ENCODE results near the gene VGLL2.

Gene VGLL2

GRCh38 chr6:117267766-117268534, 2.6 kb downstream of the VGLL2 start:
- no peak for TF ChIP-seq POU2F2 (IDR thresholded peaks at IDR 0.05; ENCODE audit: low read depth, low read length)
- no peak for TF ChIP-seq SPI1 (IDR thresholded peaks at IDR 0.05; ENCODE audit: low read depth, low read length)
- no peak for TF ChIP-seq POLR2AphosphoS5 (IDR thresholded peaks at IDR 0.05; ENCODE audit: low read depth, low read length)
- no peak for TF ChIP-seq TAF1 (IDR thresholded peaks at IDR 0.05; ENCODE audit: low read depth, low read length)
- TF ChIP-seq POLR2A (IDR thresholded peaks at IDR 0.05; ENCODE audit: low read depth, low read length), result no peak
- no peak for TF ChIP-seq PAX5 (IDR thresholded peaks at IDR 0.05; ENCODE audit: insufficient read depth, low read length, severe bottlenecking)
- no peak for FAIRE-seq
- no peak for DNase-seq (ENCODE audit: insufficient read length, low spot score)

DNA sequence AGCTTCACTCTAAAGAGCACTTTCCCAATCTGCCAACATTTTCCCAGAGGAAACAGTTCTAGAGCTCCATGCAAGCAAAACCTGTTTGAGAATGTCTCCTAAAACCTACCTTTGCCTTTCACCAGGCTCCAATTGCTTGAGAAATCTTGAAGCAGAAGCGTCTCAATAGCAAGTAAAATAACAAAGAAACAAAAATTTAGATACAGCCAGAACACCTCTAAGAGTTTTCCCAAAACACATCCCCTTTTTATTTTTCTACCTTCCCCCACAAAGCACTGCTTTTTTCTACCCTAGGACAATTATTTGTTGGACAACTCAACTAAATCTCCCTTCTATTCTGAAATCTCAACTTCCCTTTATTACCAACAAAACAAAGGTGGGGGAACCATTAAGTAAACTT, 3.6 kb downstream of the VGLL2 start:
- TF ChIP-seq SPI1 (IDR thresholded peaks at IDR 0.05; ENCODE audit: low read depth, low read length) (no peak), TAF1 (IDR thresholded peaks at IDR 0.05; ENCODE audit: low read depth, low read length) (no peak), POLR2A (IDR thresholded peaks at IDR 0.05; ENCODE audit: low read depth, low read length) (no peak), POU2F2 (IDR thresholded peaks at IDR 0.05; ENCODE audit: low read depth, low read length) (no peak), PAX5 (IDR thresholded peaks at IDR 0.05; ENCODE audit: insufficient read depth, low read length, severe bottlenecking) (no peak)
- FAIRE-seq (no peak), DNase-seq (ENCODE audit: insufficient read length, low spot score) (no peak)

GRCh38 chr6:117269638-117270054, 4.3 kb downstream of the VGLL2 start:
- no peak for FAIRE-seq
- TF ChIP-seq POU2F2 (IDR thresholded peaks at IDR 0.05; ENCODE audit: low read depth, low read length) (no peak), TAF1 (IDR thresholded peaks at IDR 0.05; ENCODE audit: low read depth, low read length) (no peak), SPI1 (IDR thresholded peaks at IDR 0.05; ENCODE audit: low read depth, low read length) (no peak), POLR2AphosphoS5 (IDR thresholded peaks at IDR 0.05; ENCODE audit: low read depth, low read length) (no peak), POLR2A (IDR thresholded peaks at IDR 0.05; ENCODE audit: low read depth, low read length) (no peak), PAX5 (IDR thresholded peaks at IDR 0.05; ENCODE audit: insufficient read depth, low read length, severe bottlenecking) (no peak)

GRCh38 chr6:117270055-117270842, 4.9 kb downstream of the VGLL2 start:
- FAIRE-seq (no peak), DNase-seq (ENCODE audit: insufficient read length, low spot score) (no peak)
- TF ChIP-seq POLR2A (IDR thresholded peaks at IDR 0.05; ENCODE audit: low read depth, low read length), result no peak

More at GRCh38 chr6:117269638-117270054, 4.3 kb downstream of the VGLL2 start:
- DNase-seq (ENCODE audit: insufficient read length, low spot score), result no peak

DNA sequence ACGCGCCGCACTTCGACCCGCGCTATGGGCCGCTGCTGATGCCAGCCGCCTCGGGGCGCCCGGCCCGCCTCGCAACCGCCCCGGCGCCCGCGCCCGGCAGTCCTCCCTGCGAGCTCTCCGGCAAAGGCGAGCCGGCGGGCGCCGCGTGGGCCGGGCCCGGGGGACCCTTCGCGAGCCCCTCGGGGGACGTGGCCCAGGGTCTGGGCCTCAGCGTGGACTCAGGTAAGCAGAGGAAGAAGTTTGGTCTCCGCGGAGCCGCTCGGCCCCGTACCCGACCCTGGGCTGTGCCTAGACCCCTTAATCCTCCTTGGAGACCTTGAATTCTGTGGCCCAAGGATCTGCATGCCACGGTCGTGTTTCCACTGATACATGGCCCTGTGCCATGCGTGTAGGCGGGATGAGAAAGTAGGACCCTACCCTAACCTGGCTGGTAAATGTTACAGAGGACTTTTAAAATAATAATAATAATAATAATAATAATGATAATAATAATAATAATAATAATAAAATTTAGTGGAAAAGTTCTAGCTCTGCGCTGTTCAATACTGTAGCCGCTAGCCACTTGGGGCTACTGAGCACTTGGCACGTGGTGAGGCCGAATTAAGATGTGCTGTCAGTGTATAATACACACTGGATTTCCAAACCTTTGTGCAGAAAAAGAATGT, 5.6 kb downstream of the VGLL2 start:
- FAIRE-seq, result no peak

DNA sequence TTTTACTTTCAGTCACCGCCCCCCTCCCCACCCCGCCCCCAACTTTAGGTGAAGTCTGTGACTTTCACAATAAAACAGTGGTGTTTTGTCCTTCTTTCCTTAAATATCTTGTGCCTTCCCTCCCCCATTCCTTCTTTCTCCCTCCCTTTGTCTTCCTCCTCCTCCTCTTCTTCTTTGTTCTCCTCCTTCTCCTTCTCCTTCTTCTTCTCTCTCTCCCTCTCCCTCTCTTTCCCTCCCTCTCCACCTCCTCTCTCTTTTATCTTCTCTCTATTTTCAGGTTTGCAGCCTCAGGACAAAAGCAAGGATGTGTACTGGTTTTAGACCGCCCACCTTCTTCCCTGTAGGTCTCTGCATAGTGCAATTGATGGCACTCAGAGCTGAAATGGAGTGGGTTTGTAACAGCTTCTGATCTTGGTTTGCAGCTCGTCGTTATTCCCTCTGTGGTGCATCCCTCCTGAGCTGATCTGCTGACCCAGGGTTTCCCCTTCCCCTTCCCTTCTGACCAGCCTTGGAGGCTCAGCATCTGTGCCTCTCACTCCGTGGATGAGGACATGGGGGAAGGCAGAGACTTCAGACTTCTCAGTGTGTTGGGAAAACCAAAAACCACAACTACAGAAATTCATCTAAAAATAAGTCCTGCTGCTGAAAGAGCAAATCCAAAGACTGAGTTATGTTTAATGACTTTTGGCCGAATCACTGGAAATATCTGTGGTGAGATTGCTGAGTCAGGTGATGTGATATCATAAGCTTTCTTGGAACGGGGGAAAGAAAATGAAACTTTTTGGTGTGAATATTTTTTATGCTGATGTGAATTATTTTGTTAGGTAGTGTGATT, 6.9 kb downstream of the VGLL2 start:
- TF ChIP-seq TAF1 (IDR thresholded peaks at IDR 0.05; ENCODE audit: low read depth, low read length) (no peak), POLR2AphosphoS5 (IDR thresholded peaks at IDR 0.05; ENCODE audit: low read depth, low read length) (no peak), POLR2A (IDR thresholded peaks at IDR 0.05; ENCODE audit: low read depth, low read length) (no peak), PAX5 (IDR thresholded peaks at IDR 0.05; ENCODE audit: insufficient read depth, low read length, severe bottlenecking) (no peak), POU2F2 (IDR thresholded peaks at IDR 0.05; ENCODE audit: low read depth, low read length) (no peak)
- FAIRE-seq, result no peak

More for the DNA sequence above, 5.6 kb downstream of the VGLL2 start:
- no peak for DNase-seq (ENCODE audit: insufficient read length, low spot score)
- TF ChIP-seq SPI1 (IDR thresholded peaks at IDR 0.05; ENCODE audit: low read depth, low read length) (no peak), POLR2AphosphoS5 (IDR thresholded peaks at IDR 0.05; ENCODE audit: low read depth, low read length) (no peak), POLR2A (IDR thresholded peaks at IDR 0.05; ENCODE audit: low read depth, low read length) (no peak), PAX5 (IDR thresholded peaks at IDR 0.05; ENCODE audit: insufficient read depth, low read length, severe bottlenecking) (no peak), POU2F2 (IDR thresholded peaks at IDR 0.05; ENCODE audit: low read depth, low read length) (no peak), TAF1 (IDR thresholded peaks at IDR 0.05; ENCODE audit: low read depth, low read length) (no peak)

GRCh38 chr6:117272891-117273290, 7.5 kb downstream of the VGLL2 start:
- FAIRE-seq (no peak), DNase-seq (ENCODE audit: insufficient read length, low spot score) (no peak)
- TF ChIP-seq POLR2A (IDR thresholded peaks at IDR 0.05; ENCODE audit: low read depth, low read length) (no peak), POU2F2 (IDR thresholded peaks at IDR 0.05; ENCODE audit: low read depth, low read length) (no peak), PAX5 (IDR thresholded peaks at IDR 0.05; ENCODE audit: insufficient read depth, low read length, severe bottlenecking) (no peak), POLR2AphosphoS5 (IDR thresholded peaks at IDR 0.05; ENCODE audit: low read depth, low read length) (no peak), SPI1 (IDR thresholded peaks at IDR 0.05; ENCODE audit: low read depth, low read length) (no peak), TAF1 (IDR thresholded peaks at IDR 0.05; ENCODE audit: low read depth, low read length) (no peak)

More for the DNA sequence above, 6.9 kb downstream of the VGLL2 start:
- no peak for DNase-seq (ENCODE audit: insufficient read length, low spot score)

DNA sequence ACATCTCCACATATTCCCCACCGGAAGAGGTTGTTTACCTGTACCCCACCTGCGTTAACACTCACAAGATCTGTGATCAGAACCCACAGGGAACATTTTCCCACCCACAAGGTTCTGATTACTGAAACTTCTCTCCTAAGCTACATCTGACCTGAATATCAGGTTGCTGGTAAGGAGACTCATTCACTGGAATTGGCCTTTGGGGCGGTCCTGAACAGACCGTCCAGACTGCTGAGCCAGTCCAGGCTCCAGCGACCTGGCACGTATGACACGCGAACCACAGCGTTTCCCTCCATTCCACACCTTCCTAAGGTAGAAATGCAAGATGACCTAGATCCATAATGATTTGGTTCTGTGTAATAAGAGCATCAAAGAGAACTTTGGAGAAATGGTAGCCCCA, 9.8 kb downstream of the VGLL2 start:
- FAIRE-seq (no peak), DNase-seq (ENCODE audit: insufficient read length, low spot score) (no peak)
- TF ChIP-seq PAX5 (IDR thresholded peaks at IDR 0.05; ENCODE audit: insufficient read depth, low read length, severe bottlenecking) (no peak), POLR2A (IDR thresholded peaks at IDR 0.05; ENCODE audit: low read depth, low read length) (no peak), POLR2AphosphoS5 (IDR thresholded peaks at IDR 0.05; ENCODE audit: low read depth, low read length) (no peak), TAF1 (IDR thresholded peaks at IDR 0.05; ENCODE audit: low read depth, low read length) (no peak), SPI1 (IDR thresholded peaks at IDR 0.05; ENCODE audit: low read depth, low read length) (no peak), POU2F2 (IDR thresholded peaks at IDR 0.05; ENCODE audit: low read depth, low read length) (no peak)
